ENCODE results near the gene SNX9. TPM values are rescaled to one million over a fixed set of nuclear protein-coding genes. Genes with fewer than 3 reads are reported as not detected.

SNX9 gene
- total RNA-seq, 1 donor from 2014 or later, result 25.0 TPM

DNA sequence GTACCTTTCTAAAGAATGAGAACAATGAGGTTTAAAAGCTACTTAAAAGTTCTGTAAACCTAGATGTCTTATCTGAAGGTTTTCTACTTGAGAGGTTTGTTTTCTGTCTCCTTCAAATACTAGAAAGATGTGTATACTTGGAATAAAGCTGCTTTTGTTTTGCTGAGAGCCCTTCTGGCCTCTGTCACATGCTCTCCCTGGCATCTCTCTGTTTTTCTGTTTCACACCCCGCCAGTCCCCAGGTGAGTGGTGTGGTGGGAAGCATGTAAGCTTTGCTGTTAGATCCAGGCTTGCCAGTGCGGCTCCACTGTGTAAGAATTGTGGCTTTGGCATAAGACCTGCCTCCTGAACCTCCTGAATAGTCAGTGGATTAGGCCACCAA lies 56.8 kb downstream of the SNX9 start:
- no peak overlapping the region for H3K4me3 ChIP-seq
- no peaks in the 10 kb centered on the region for H3K9me3 ChIP-seq
- peaks cover 37% of the 10 kb centered on the region for H3K36me3 ChIP-seq
- ATAC-seq (peak; percentile 91 to 94), DNase-seq (peak; percentile 52)
- intact Hi-C loops (cut with DNase I), result no loop called here
- peaks cover 13% of the 10 kb centered on the region for H3K27me3 ChIP-seq (ENCODE audit: low read depth)
- peaks cover 26% of the 10 kb centered on the region for H3K4me1 ChIP-seq
- TF ChIP-seq, protein P1, sequence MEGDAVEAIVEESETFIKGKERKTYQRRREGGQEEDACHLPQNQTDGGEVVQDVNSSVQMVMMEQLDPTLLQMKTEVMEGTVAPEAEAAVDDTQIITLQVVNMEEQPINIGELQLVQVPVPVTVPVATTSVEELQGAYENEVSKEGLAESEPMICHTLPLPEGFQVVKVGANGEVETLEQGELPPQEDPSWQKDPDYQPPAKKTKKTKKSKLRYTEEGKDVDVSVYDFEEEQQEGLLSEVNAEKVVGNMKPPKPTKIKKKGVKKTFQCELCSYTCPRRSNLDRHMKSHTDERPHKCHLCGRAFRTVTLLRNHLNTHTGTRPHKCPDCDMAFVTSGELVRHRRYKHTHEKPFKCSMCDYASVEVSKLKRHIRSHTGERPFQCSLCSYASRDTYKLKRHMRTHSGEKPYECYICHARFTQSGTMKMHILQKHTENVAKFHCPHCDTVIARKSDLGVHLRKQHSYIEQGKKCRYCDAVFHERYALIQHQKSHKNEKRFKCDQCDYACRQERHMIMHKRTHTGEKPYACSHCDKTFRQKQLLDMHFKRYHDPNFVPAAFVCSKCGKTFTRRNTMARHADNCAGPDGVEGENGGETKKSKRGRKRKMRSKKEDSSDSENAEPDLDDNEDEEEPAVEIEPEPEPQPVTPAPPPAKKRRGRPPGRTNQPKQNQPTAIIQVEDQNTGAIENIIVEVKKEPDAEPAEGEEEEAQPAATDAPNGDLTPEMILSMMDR (IDR thresholded peaks at IDR 0.05), result no peak
- no peak overlapping the region for H3K27ac ChIP-seq

DNA sequence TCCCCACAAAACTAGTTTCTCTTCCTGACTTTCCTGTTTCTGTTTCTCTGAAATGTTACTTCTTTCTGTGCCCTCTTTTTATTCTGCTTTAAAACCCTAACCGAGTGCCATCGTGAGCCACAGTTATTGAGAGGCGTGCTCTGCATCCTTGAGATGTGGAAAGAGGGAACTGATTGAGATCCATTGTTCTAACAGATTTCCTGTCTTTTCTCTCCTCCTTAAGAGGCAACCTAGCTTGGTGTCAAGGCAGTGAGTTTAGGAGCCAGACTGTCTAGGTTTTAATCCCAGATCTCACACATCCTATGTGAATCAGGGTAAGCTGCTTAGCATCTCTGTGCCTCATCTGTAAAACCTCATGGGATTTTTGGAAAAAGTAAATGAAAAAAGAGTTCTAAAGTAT lies 57.5 kb downstream of the SNX9 start:
- Histone ChIP-seq H3K27ac (no peak overlapping the region), H3K9me3 (no peaks in the 10 kb centered on the region), H3K36me3 (peaks cover 31% of the 10 kb centered on the region), H3K4me1 (peaks cover 26% of the 10 kb centered on the region), H3K4me3 (no peak overlapping the region), H3K27me3 (ENCODE audit: low read depth) (peaks cover 12% of the 10 kb centered on the region)
- intact Hi-C loops (cut with DNase I), result no loop called here
- ATAC-seq (no peak), DNase-seq (no peak)
- TF ChIP-seq, protein P1 (IDR thresholded peaks at IDR 0.05), result no peak

DNA sequence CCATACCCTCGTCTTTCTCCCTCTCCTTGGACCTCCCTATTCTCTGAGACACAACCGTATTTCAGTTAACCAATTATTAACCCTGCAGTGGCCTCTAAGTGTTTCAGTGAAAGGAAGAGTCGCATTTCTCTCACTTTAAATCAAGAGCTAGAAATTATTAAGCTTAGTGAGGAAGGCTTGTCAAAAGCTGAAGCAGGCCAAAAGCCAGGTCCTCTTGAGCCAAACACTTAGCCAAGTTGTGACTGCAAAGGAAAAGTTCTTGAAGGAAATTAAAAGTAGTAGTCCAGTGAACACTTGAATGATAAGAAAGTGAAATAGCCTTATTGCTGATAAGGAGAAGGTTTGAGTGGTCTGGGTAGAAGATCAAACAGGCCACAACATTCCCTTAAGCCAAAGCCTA lies 58.3 kb downstream of the SNX9 start:
- peaks cover 5% of the 10 kb centered on the region for H3K27me3 ChIP-seq (ENCODE audit: low read depth)
- DNase-seq, result no peak
- H3K4me3 ChIP-seq, result no peak overlapping the region
- no peak overlapping the region for H3K27ac ChIP-seq
- ATAC-seq, result peak; percentile 49 to 80
- intact Hi-C loops (cut with DNase I), result no loop called here
- TF ChIP-seq, protein P1 (IDR thresholded peaks at IDR 0.05), result no peak
- peaks cover 26% of the 10 kb centered on the region for H3K4me1 ChIP-seq
- H3K36me3 ChIP-seq, result peaks cover 23% of the 10 kb centered on the region
- H3K9me3 ChIP-seq, result no peaks in the 10 kb centered on the region

DNA sequence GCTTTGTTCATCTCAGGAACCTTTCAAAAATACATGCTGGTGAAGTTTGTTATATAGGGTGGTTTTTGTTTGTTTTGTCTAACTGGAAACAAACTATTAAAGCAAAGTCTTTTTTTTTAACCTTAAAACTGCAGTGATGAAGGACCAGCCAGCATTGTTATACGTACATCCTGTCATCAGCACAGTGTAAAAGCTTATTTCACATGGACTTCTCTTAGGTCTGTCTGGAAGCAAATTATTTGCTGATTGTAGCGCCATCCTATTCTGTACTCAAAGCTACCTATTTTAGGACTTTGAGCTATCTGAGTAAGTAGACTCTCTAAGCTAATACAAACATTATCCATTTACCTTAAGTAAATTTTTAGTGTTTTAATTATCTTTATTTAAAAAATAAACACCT lies 61.7 kb downstream of the SNX9 start:
- Histone ChIP-seq H3K36me3 (peaks cover 25% of the 10 kb centered on the region), H3K9me3 (no peaks in the 10 kb centered on the region), H3K27ac (no peak overlapping the region), H3K27me3 (ENCODE audit: low read depth) (no peaks in the 10 kb centered on the region), H3K4me1 (peaks cover 19% of the 10 kb centered on the region), H3K4me3 (no peak overlapping the region)
- TF ChIP-seq, protein P1 (IDR thresholded peaks at IDR 0.05), result no peak
- ATAC-seq (no peak), DNase-seq (no peak)
- intact Hi-C loops (cut with DNase I), result no loop called here

DNA sequence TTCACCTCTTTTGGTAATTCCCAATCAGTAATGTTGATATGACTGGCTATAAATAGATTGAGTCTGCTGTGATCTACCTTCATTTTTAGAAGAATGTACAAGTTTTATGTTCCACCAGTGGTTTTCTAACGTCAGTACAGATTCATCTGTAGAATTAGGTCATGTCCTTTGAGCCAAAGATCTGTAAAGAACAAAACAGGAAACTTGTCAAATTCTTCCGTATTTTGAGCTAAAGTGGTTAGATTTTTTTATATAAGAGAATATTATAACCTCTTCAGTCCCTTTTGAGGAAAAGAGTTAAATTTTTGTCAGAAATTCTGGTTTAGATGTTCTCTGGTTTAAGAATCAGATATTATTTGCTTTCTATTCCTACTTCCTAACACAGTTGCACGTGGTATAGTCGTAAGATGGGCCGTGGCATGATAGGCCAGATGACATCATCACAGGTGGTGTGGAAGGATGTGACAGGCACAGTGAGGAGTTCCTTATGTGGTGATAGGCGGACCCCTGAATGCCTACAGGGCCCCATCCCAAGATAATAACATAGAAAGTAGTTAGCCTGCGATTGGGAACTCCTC lies 62.3 kb downstream of the SNX9 start:
- peaks cover 17% of the 10 kb centered on the region for H3K4me1 ChIP-seq
- ATAC-seq (peak in 1 of 2 donors; percentile 43), DNase-seq (no peak)
- intact Hi-C loops (cut with DNase I), result no loop called here
- no peaks in the 10 kb centered on the region for H3K9me3 ChIP-seq
- H3K27ac ChIP-seq, result no peak overlapping the region
- H3K27me3 ChIP-seq (ENCODE audit: low read depth), result no peaks in the 10 kb centered on the region
- H3K36me3 ChIP-seq, result peaks cover 25% of the 10 kb centered on the region
- TF ChIP-seq, protein P1 (IDR thresholded peaks at IDR 0.05), result no peak
- no peak overlapping the region for H3K4me3 ChIP-seq
